ENCODE measurements around the gene CDK13.
A peak's percentile ranks its signal among the peaks of the same experiment; 100 is the strongest.

The CDK13 gene

GRCh38 chr7:40015790-40016296, 65.8 kb downstream of the CDK13 start:
- no peak for DNase-seq
- Mint-ChIP-seq H3K27ac (peak overlapping the region; percentile 4), H3K27me3 (no peaks in the 10 kb centered on the region), H3K4me3 (no peak overlapping the region), H3K4me1 (ENCODE audit: low read depth) (peaks cover 29% of the 10 kb centered on the region), H3K36me3 (ENCODE audit: low read depth) (peaks cover 50% of the 10 kb centered on the region), H3K9me3 (no peaks in the 10 kb centered on the region)

- Mint-ChIP-seq H3K27ac (no peak overlapping the region), H3K27me3 (no peaks in the 10 kb centered on the region), H3K4me3 (no peak overlapping the region), H3K36me3 (ENCODE audit: low read depth) (peaks cover 46% of the 10 kb centered on the region), H3K4me1 (ENCODE audit: low read depth) (peaks cover 32% of the 10 kb centered on the region), H3K9me3 (no peaks in the 10 kb centered on the region)
- no peak for DNase-seq
Observed at GRCh38 chr7:40019558-40019957, 69.5 kb downstream of the CDK13 start.

GRCh38 chr7:40024048-40024447, 74.0 kb downstream of the CDK13 start:
- Mint-ChIP-seq H3K4me1 (ENCODE audit: low read depth) (peaks cover 19% of the 10 kb centered on the region), H3K27ac (peak overlapping the region; percentile 48), H3K4me3 (no peak overlapping the region), H3K9me3 (no peaks in the 10 kb centered on the region), H3K36me3 (ENCODE audit: low read depth) (peaks cover 54% of the 10 kb centered on the region), H3K27me3 (no peaks in the 10 kb centered on the region)
- no peak for DNase-seq

- H3K4me3 Mint-ChIP-seq, result no peak overlapping the region
- peaks cover 50% of the 10 kb centered on the region for H3K36me3 Mint-ChIP-seq (ENCODE audit: low read depth)
- no peak for DNase-seq
- no peak overlapping the region for H3K27ac Mint-ChIP-seq
- no peaks in the 10 kb centered on the region for H3K9me3 Mint-ChIP-seq
- no peaks in the 10 kb centered on the region for H3K27me3 Mint-ChIP-seq
- H3K4me1 Mint-ChIP-seq (ENCODE audit: low read depth), result peaks cover 20% of the 10 kb centered on the region
Observed at GRCh38 chr7:40024841-40025240, 74.8 kb downstream of the CDK13 start.

GRCh38 chr7:40027545-40027944, 77.5 kb downstream of the CDK13 start:
- no peak overlapping the region for H3K27ac Mint-ChIP-seq
- H3K9me3 Mint-ChIP-seq, result no peaks in the 10 kb centered on the region
- H3K4me1 Mint-ChIP-seq (ENCODE audit: low read depth), result peaks cover 28% of the 10 kb centered on the region
- no peaks in the 10 kb centered on the region for H3K27me3 Mint-ChIP-seq
- H3K36me3 Mint-ChIP-seq (ENCODE audit: low read depth), result peaks cover 62% of the 10 kb centered on the region
- H3K4me3 Mint-ChIP-seq, result no peak overlapping the region
- DNase-seq, result no peak

- Mint-ChIP-seq H3K4me1 (ENCODE audit: low read depth) (peaks cover 30% of the 10 kb centered on the region), H3K27ac (peak overlapping the region; percentile 11), H3K4me3 (no peak overlapping the region), H3K27me3 (no peaks in the 10 kb centered on the region), H3K9me3 (peaks cover 4% of the 10 kb centered on the region), H3K36me3 (ENCODE audit: low read depth) (peaks cover 48% of the 10 kb centered on the region)
- no peak for DNase-seq
Observed at GRCh38 chr7:40033826-40034225, 83.8 kb downstream of the CDK13 start.

GRCh38 chr7:40041456-40041855, 91.4 kb downstream of the CDK13 start:
- H3K9me3 Mint-ChIP-seq, result peaks cover 4% of the 10 kb centered on the region
- peaks cover 10% of the 10 kb centered on the region for H3K4me1 Mint-ChIP-seq (ENCODE audit: low read depth)
- H3K4me3 Mint-ChIP-seq, result no peak overlapping the region
- H3K36me3 Mint-ChIP-seq (ENCODE audit: low read depth), result peaks cover 23% of the 10 kb centered on the region
- H3K27ac Mint-ChIP-seq, result no peak overlapping the region
- no peaks in the 10 kb centered on the region for H3K27me3 Mint-ChIP-seq
- no peak for DNase-seq

- Mint-ChIP-seq H3K9me3 (no peaks in the 10 kb centered on the region), H3K36me3 (ENCODE audit: low read depth) (peaks cover 15% of the 10 kb centered on the region), H3K4me3 (no peak overlapping the region), H3K4me1 (ENCODE audit: low read depth) (peaks cover 3% of the 10 kb centered on the region), H3K27me3 (no peaks in the 10 kb centered on the region), H3K27ac (peak overlapping the region; percentile 67)
- DNase-seq, result no peak
Observed at GRCh38 chr7:40043164-40043563, 93.1 kb downstream of the CDK13 start.

- no peak for DNase-seq
- Mint-ChIP-seq H3K4me1 (ENCODE audit: low read depth) (peaks cover 4% of the 10 kb centered on the region), H3K27me3 (no peaks in the 10 kb centered on the region)
Observed at GRCh38 chr7:40047661-40048060, 97.6 kb downstream of the CDK13 start.

GRCh38 chr7:40057292-40057691, 107.2 kb downstream of the CDK13 start:
- Mint-ChIP-seq H3K36me3 (ENCODE audit: low read depth) (peaks cover 46% of the 10 kb centered on the region), H3K4me3 (no peak overlapping the region), H3K27me3 (no peaks in the 10 kb centered on the region), H3K9me3 (no peaks in the 10 kb centered on the region), H3K27ac (no peak overlapping the region), H3K4me1 (ENCODE audit: low read depth) (peaks cover 7% of the 10 kb centered on the region)
- no peak for DNase-seq

More at GRCh38 chr7:40047661-40048060, 97.6 kb downstream of the CDK13 start:
- H3K36me3 Mint-ChIP-seq (ENCODE audit: low read depth), result peaks cover 17% of the 10 kb centered on the region
- H3K9me3 Mint-ChIP-seq, result no peaks in the 10 kb centered on the region
- H3K4me3 Mint-ChIP-seq, result no peak overlapping the region
- no peak overlapping the region for H3K27ac Mint-ChIP-seq

GRCh38 chr7:40058026-40058425, 108.0 kb downstream of the CDK13 start:
- H3K4me3 Mint-ChIP-seq, result no peak overlapping the region
- DNase-seq, result no peak
- H3K4me1 Mint-ChIP-seq (ENCODE audit: low read depth), result peaks cover 5% of the 10 kb centered on the region
- no peak overlapping the region for H3K27ac Mint-ChIP-seq
- no peaks in the 10 kb centered on the region for H3K9me3 Mint-ChIP-seq
- no peaks in the 10 kb centered on the region for H3K27me3 Mint-ChIP-seq
- H3K36me3 Mint-ChIP-seq (ENCODE audit: low read depth), result peaks cover 50% of the 10 kb centered on the region

- no peak for DNase-seq
- no peaks in the 10 kb centered on the region for H3K27me3 Mint-ChIP-seq
- H3K4me3 Mint-ChIP-seq, result no peak overlapping the region
- H3K9me3 Mint-ChIP-seq, result no peaks in the 10 kb centered on the region
- peaks cover 50% of the 10 kb centered on the region for H3K36me3 Mint-ChIP-seq (ENCODE audit: low read depth)
- peaks cover 5% of the 10 kb centered on the region for H3K4me1 Mint-ChIP-seq (ENCODE audit: low read depth)
- peak overlapping the region; percentile 57 for H3K27ac Mint-ChIP-seq
Observed at GRCh38 chr7:40058636-40059035, 108.6 kb downstream of the CDK13 start.

- Mint-ChIP-seq H3K27ac (no peak overlapping the region), H3K4me1 (ENCODE audit: low read depth) (peaks cover 5% of the 10 kb centered on the region), H3K36me3 (ENCODE audit: low read depth) (peaks cover 46% of the 10 kb centered on the region), H3K9me3 (no peaks in the 10 kb centered on the region), H3K27me3 (no peaks in the 10 kb centered on the region), H3K4me3 (no peak overlapping the region)
- no peak for DNase-seq
Observed at GRCh38 chr7:40059057-40059456, 109.0 kb downstream of the CDK13 start.

- Mint-ChIP-seq H3K4me3 (no peak overlapping the region), H3K27ac (no peak overlapping the region), H3K27me3 (no peaks in the 10 kb centered on the region), H3K4me1 (ENCODE audit: low read depth) (peaks cover 1% of the 10 kb centered on the region), H3K9me3 (no peaks in the 10 kb centered on the region), H3K36me3 (ENCODE audit: low read depth) (peaks cover 28% of the 10 kb centered on the region)
- DNase-seq, result no peak
Observed at GRCh38 chr7:40072268-40072667, 122.2 kb downstream of the CDK13 start.

GRCh38 chr7:40073239-40073638, 123.2 kb downstream of the CDK13 start:
- Mint-ChIP-seq H3K9me3 (no peaks in the 10 kb centered on the region), H3K4me1 (ENCODE audit: low read depth) (peaks cover 1% of the 10 kb centered on the region), H3K27me3 (no peaks in the 10 kb centered on the region), H3K27ac (no peak overlapping the region), H3K36me3 (ENCODE audit: low read depth) (peaks cover 25% of the 10 kb centered on the region), H3K4me3 (no peak overlapping the region)
- DNase-seq, result no peak

- no peak overlapping the region for H3K27ac Mint-ChIP-seq
Observed at GRCh38 chr7:40077849-40078248, 127.8 kb downstream of the CDK13 start.

More at GRCh38 chr7:40077849-40078248, 127.8 kb downstream of the CDK13 start:
- no peaks in the 10 kb centered on the region for H3K27me3 Mint-ChIP-seq
- H3K36me3 Mint-ChIP-seq (ENCODE audit: low read depth), result peaks cover 17% of the 10 kb centered on the region
- no peaks in the 10 kb centered on the region for H3K4me1 Mint-ChIP-seq (ENCODE audit: low read depth)
- no peaks in the 10 kb centered on the region for H3K9me3 Mint-ChIP-seq
- DNase-seq, result no peak
- H3K4me3 Mint-ChIP-seq, result no peak overlapping the region

Data from activated T-cell treated with anti-CD3 and anti-CD28 coated beads, Interleukin-2, amount 50 U/mL, for 24 hours (primary cell).